SK-N-SH treated with all-trans-retinoic acid at 6 μM for 48 hours (cell line): ENCODE measurements around the gene CCDC154.

Experiments used
- ATAC-seq: fragments of 200-7000 bp; cut with Tn5 transposase; 3 replicates; pipeline ENCODE4 v1.9.1; 2020; ENCODE audit warnings: mild to moderate bottlenecking, moderate library complexity
- ARNTL ChIP-seq: fragments of 450-650 bp; formaldehyde crosslinking; IDR thresholded peaks from 2 replicates; pipeline ENCODE4 v1.5.0; 2020; ENCODE audit warnings: low read depth, mild to moderate bottlenecking, moderate library complexity, borderline replicate concordance
- BACH2 ChIP-seq: fragments of 250-450 bp; sonication (Bioruptor Pico); IDR thresholded peaks from 2 replicates; pipeline ENCODE4 v1.9.0; 2021; ENCODE audit warnings: mild to moderate bottlenecking, borderline replicate concordance
- CSDC2 ChIP-seq: fragments of 250-450 bp; sonication (Bioruptor Pico); IDR thresholded peaks from 2 replicates; pipeline ENCODE4 v1.5.0; 2020; ENCODE audit warnings: mild to moderate bottlenecking, moderate library complexity
- ESRRG ChIP-seq: fragments of 250-450 bp; sonication (Bioruptor Pico); IDR thresholded peaks from 2 replicates; pipeline ENCODE4 v1.6.1; 2021; ENCODE audit warnings: mild to moderate bottlenecking
- ISL1 ChIP-seq: fragments of 250-450 bp; sonication (Bioruptor Pico); IDR thresholded peaks from 2 replicates; pipeline ENCODE4 v2.1.2; 2022; ENCODE audit warnings: mild to moderate bottlenecking, moderate library complexity
- PPARA ChIP-seq: fragments of 250-450 bp; sonication (Bioruptor Pico); IDR thresholded peaks from 2 replicates; pipeline ENCODE4 v1.5.0; 2020; ENCODE audit warnings: mild to moderate bottlenecking, borderline replicate concordance
- SNAI2 ChIP-seq: fragments of 250-450 bp; sonication (Bioruptor Pico); IDR thresholded peaks from 2 replicates; pipeline ENCODE4 v1.5.0; 2020; ENCODE audit warnings: mild to moderate bottlenecking, moderate library complexity
- TOX ChIP-seq: fragments of 250-450 bp; sonication (Bioruptor Pico); IDR thresholded peaks from 2 replicates; pipeline ENCODE4 v1.8.0; 2021; ENCODE audit warnings: mild to moderate bottlenecking, moderate library complexity, borderline replicate concordance
- ZC3H10 ChIP-seq: fragments of 250-450 bp; sonication (Bioruptor Pico); IDR thresholded peaks from 2 replicates; pipeline ENCODE4 v1.5.1; 2021; ENCODE audit warnings: mild to moderate bottlenecking, moderate library complexity
- ZFP3 ChIP-seq: fragments of 250-450 bp; sonication (Bioruptor Pico); IDR thresholded peaks from 2 replicates; pipeline ENCODE4 v1.5.0; 2020; ENCODE audit warnings: mild to moderate bottlenecking, moderate library complexity
- ZFP30 ChIP-seq: fragments of 450-650 bp; formaldehyde crosslinking; IDR thresholded peaks from 2 replicates; pipeline ENCODE4 v1.5.0; 2022; ENCODE audit warnings: mild to moderate bottlenecking, moderate library complexity
- ZNF565 ChIP-seq: fragments of 450-650 bp; formaldehyde crosslinking; conservative IDR thresholded peaks from 2 replicates; pipeline ENCODE4 v1.5.0; 2020; ENCODE audit warnings: low read depth, mild to moderate bottlenecking, moderate library complexity
- ZNF70 ChIP-seq: fragments of 450-650 bp; formaldehyde crosslinking; IDR thresholded peaks from 2 replicates; pipeline ENCODE4 v1.5.0; 2020; ENCODE audit warnings: mild to moderate bottlenecking, moderate library complexity
- ZNF8 ChIP-seq: fragments of 450-650 bp; formaldehyde crosslinking; IDR thresholded peaks from 2 replicates; pipeline ENCODE4 v1.5.0; 2020; ENCODE audit warnings: mild to moderate bottlenecking, moderate library complexity
- TF ChIP-seq, protein P1 (sequence below): fragments of 250-450 bp; sonication (Bioruptor Pico); IDR thresholded peaks from 2 replicates; pipeline ENCODE4 v1.5.1; 2020; ENCODE audit warnings: low read depth, mild to moderate bottlenecking, moderate library complexity
- TF ChIP-seq, protein P2 (sequence below): fragments of 250-450 bp; sonication (Bioruptor Pico); IDR thresholded peaks from 2 replicates; pipeline ENCODE4 v1.8.0; 2020; ENCODE audit warnings: mild to moderate bottlenecking, moderate library complexity, borderline replicate concordance
- TF ChIP-seq, protein P3 (sequence below): fragments of 250-450 bp; sonication (Bioruptor Pico); IDR thresholded peaks from 2 replicates; pipeline ENCODE4 v1.5.1; 2021; ENCODE audit warnings: mild to moderate bottlenecking, moderate library complexity
- TF ChIP-seq, protein P4 (sequence below): fragments of 250-450 bp; sonication (Bioruptor Pico); IDR thresholded peaks from 2 replicates; pipeline ENCODE4 v1.5.0; 2020; ENCODE audit warnings: mild to moderate bottlenecking, moderate library complexity
- TF ChIP-seq, protein P5 (sequence below): fragments of 250-450 bp; sonication (Bioruptor Pico); IDR thresholded peaks from 2 replicates; pipeline ENCODE4 v1.8.0; 2021; ENCODE audit warnings: low read depth, mild to moderate bottlenecking, moderate library complexity, borderline replicate concordance

The CCDC154 gene

DNA sequence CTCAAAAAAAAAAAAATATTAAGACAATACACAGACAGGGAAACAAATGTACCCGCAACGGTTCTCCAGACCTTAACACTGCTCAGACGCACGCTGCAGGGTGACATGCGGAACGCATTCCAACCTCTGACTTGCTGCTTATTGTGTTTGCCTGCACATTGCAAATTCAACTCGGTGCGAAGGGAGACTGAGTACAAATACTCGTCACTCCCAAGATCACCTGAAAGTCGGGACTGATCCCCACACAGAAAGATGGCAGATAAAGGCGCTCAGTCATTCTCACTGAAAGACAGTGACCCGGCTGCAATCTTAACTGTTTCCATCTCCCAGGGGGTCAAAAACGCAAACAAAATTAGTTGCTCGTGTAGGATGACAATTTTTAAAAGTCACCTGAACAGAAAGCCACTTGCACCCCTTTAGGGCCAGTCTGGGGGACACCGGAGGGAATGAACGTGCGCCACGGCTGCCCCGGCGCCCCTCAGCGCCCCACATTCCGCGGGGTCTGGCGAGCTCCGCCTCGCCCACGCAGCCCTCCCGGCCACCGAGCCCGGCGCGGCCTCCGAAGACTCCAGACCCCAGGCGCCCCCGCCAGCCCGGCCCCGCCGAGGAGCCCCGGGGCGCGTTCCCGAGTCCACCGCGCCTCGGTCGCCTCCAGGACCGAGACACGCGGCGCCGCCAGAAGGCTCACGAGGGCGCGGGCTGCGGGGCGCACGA lies 29.9 kb upstream of the CCDC154 start:
- ATAC-seq, result no peak; the same call in 2 of the 3 replicates
- TF ChIP-seq, protein P1, sequence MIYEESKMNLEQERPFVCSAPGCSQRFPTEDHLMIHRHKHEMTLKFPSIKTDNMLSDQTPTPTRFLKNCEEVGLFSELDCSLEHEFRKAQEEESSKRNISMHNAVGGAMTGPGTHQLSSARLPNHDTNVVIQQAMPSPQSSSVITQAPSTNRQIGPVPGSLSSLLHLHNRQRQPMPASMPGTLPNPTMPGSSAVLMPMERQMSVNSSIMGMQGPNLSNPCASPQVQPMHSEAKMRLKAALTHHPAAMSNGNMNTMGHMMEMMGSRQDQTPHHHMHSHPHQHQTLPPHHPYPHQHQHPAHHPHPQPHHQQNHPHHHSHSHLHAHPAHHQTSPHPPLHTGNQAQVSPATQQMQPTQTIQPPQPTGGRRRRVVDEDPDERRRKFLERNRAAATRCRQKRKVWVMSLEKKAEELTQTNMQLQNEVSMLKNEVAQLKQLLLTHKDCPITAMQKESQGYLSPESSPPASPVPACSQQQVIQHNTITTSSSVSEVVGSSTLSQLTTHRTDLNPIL (CRISPR knock-in tag), result no peak
- TF ChIP-seq ISL1 (CRISPR knock-in tag) (no peak), ZNF70 (CRISPR knock-in tag) (no peak), ZC3H10 (CRISPR knock-in tag) (no peak), PPARA (CRISPR knock-in tag) (no peak), ESRRG (CRISPR knock-in tag) (no peak), ZNF565 (CRISPR knock-in tag) (no peak), TOX (no peak), CSDC2 (no peak)
- TF ChIP-seq, protein P2, sequence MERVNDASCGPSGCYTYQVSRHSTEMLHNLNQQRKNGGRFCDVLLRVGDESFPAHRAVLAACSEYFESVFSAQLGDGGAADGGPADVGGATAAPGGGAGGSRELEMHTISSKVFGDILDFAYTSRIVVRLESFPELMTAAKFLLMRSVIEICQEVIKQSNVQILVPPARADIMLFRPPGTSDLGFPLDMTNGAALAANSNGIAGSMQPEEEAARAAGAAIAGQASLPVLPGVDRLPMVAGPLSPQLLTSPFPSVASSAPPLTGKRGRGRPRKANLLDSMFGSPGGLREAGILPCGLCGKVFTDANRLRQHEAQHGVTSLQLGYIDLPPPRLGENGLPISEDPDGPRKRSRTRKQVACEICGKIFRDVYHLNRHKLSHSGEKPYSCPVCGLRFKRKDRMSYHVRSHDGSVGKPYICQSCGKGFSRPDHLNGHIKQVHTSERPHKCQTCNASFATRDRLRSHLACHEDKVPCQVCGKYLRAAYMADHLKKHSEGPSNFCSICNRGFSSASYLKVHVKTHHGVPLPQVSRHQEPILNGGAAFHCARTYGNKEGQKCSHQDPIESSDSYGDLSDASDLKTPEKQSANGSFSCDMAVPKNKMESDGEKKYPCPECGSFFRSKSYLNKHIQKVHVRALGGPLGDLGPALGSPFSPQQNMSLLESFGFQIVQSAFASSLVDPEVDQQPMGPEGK, result no peak
- TF ChIP-seq, protein P3, sequence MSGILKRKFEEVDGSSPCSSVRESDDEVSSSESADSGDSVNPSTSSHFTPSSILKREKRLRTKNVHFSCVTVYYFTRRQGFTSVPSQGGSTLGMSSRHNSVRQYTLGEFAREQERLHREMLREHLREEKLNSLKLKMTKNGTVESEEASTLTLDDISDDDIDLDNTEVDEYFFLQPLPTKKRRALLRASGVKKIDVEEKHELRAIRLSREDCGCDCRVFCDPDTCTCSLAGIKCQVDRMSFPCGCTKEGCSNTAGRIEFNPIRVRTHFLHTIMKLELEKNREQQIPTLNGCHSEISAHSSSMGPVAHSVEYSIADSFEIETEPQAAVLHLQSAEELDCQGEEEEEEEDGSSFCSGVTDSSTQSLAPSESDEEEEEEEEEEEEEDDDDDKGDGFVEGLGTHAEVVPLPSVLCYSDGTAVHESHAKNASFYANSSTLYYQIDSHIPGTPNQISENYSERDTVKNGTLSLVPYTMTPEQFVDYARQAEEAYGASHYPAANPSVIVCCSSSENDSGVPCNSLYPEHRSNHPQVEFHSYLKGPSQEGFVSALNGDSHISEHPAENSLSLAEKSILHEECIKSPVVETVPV (CRISPR knock-in tag), result no peak

DNA sequence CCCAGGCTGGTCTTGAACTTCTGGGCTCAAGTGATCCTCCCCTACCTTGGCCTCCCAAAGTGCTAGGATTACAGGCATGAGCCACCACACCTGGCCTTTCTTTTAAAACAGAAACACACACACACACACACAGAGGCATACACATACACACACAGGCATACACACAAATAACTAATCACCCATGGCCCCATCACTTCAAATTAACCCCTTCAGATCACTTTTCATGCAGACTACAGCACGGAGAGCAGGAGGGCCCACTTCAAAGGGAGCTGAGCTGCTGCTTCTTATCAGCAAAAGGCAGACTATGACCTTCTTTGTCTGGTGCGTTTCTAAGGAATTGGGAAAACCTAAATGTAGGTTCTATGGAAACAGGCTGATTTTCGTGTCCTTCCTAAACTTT lies 28.6 kb upstream of the CCDC154 start:
- no peak for TF ChIP-seq BACH2 (CRISPR knock-in tag)
- TF ChIP-seq ZNF70 (CRISPR knock-in tag), result no peak
- TF ChIP-seq, protein P2, result no peak
- TF ChIP-seq, protein P4, sequence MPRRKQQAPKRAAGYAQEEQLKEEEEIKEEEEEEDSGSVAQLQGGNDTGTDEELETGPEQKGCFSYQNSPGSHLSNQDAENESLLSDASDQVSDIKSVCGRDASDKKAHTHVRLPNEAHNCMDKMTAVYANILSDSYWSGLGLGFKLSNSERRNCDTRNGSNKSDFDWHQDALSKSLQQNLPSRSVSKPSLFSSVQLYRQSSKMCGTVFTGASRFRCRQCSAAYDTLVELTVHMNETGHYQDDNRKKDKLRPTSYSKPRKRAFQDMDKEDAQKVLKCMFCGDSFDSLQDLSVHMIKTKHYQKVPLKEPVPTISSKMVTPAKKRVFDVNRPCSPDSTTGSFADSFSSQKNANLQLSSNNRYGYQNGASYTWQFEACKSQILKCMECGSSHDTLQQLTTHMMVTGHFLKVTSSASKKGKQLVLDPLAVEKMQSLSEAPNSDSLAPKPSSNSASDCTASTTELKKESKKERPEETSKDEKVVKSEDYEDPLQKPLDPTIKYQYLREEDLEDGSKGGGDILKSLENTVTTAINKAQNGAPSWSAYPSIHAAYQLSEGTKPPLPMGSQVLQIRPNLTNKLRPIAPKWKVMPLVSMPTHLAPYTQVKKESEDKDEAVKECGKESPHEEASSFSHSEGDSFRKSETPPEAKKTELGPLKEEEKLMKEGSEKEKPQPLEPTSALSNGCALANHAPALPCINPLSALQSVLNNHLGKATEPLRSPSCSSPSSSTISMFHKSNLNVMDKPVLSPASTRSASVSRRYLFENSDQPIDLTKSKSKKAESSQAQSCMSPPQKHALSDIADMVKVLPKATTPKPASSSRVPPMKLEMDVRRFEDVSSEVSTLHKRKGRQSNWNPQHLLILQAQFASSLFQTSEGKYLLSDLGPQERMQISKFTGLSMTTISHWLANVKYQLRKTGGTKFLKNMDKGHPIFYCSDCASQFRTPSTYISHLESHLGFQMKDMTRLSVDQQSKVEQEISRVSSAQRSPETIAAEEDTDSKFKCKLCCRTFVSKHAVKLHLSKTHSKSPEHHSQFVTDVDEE (CRISPR knock-in tag), result no peak
- no peak for TF ChIP-seq ZNF565 (CRISPR knock-in tag)
- no peak for TF ChIP-seq ZFP3 (CRISPR knock-in tag)
- TF ChIP-seq, protein P3 (CRISPR knock-in tag), result no peak
- TF ChIP-seq SNAI2 (CRISPR knock-in tag), result no peak
- no peak for TF ChIP-seq TOX
- TF ChIP-seq ARNTL, result no peak
- TF ChIP-seq ZC3H10 (CRISPR knock-in tag), result no peak
- no peak for TF ChIP-seq ZFP30 (CRISPR knock-in tag)
- no peak for ATAC-seq

DNA sequence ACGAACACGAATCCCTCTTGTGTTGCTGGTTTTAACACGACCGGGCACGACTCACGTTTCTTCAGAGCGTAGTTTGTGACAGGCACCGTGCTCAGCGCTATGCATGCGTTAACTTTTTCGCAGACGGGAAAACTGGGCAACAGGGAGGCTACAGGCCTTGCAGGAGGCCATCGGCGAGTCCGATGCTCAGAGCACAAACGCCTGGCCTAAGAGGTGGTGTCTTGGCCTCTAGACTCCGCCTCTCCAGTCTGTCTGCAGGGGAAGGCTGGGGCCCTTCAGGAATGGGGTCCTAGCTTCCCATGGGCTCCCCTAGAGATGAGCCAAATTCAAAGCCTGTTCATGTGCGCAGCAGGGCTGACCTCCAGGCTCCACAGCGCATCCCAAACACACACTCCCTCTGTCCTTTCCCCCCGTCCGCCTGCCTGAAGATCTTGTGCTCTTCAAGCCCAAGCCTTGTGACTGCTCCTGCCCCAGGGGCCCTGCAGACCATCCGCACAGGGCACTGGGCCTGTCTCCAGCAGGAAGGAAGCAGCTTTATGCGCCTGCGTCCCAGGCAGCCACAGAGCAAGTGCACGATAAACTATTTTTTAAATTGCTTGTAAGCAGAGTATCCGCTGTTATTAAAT lies 27.3 kb upstream of the CCDC154 start:
- ATAC-seq, result no peak
- TF ChIP-seq ZNF565 (CRISPR knock-in tag) (no peak), ISL1 (CRISPR knock-in tag) (no peak), ARNTL (no peak), ZFP3 (CRISPR knock-in tag) (no peak), ESRRG (CRISPR knock-in tag) (no peak), ZNF8 (CRISPR knock-in tag) (no peak), ZNF70 (CRISPR knock-in tag) (no peak)
- TF ChIP-seq, protein P1 (CRISPR knock-in tag), result no peak
- TF ChIP-seq, protein P5, sequence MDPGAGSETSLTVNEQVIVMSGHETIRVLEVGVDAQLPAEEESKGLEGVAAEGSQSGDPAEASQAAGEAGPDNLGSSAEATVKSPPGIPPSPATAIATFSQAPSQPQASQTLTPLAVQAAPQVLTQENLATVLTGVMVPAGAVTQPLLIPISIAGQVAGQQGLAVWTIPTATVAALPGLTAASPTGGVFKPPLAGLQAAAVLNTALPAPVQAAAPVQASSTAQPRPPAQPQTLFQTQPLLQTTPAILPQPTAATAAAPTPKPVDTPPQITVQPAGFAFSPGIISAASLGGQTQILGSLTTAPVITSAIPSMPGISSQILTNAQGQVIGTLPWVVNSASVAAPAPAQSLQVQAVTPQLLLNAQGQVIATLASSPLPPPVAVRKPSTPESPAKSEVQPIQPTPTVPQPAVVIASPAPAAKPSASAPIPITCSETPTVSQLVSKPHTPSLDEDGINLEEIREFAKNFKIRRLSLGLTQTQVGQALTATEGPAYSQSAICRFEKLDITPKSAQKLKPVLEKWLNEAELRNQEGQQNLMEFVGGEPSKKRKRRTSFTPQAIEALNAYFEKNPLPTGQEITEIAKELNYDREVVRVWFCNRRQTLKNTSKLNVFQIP, result no peak
